Measurements from ENCODE around the gene YWHAG.
"Not testable (repeated sequence)": the region's sequence is repeated elsewhere in the genome, so short reads cannot be mapped to it uniquely, and the experiment has no call there.

DNA sequence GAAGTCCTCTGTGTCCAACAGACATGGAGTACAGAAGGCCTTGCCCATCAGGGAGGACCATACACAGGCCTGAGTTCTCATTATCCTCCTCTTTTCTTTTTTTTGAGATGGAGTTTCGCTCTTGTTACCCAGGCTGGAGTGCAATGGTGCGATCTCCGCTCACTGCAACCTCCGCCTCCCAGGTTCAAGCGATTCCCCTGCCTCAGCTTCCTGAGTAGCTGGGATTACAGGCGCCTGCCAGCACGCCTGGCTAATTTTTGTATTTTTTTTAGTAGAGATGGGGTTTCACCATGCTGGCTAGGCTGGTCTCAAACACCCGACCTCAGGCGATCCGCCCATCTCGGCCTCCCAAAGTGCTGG, 36.8 kb upstream of the YWHAG start:
- not testable (repeated sequence) for TF ChIP-seq POLR2AphosphoS5 (IDR thresholded peaks at IDR 0.05)
- TF ChIP-seq, protein P1, sequence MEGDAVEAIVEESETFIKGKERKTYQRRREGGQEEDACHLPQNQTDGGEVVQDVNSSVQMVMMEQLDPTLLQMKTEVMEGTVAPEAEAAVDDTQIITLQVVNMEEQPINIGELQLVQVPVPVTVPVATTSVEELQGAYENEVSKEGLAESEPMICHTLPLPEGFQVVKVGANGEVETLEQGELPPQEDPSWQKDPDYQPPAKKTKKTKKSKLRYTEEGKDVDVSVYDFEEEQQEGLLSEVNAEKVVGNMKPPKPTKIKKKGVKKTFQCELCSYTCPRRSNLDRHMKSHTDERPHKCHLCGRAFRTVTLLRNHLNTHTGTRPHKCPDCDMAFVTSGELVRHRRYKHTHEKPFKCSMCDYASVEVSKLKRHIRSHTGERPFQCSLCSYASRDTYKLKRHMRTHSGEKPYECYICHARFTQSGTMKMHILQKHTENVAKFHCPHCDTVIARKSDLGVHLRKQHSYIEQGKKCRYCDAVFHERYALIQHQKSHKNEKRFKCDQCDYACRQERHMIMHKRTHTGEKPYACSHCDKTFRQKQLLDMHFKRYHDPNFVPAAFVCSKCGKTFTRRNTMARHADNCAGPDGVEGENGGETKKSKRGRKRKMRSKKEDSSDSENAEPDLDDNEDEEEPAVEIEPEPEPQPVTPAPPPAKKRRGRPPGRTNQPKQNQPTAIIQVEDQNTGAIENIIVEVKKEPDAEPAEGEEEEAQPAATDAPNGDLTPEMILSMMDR (IDR thresholded peaks at IDR 0.05), result not testable (repeated sequence)
